ENCODE results near the gene ATP8B1.
A peak's percentile ranks its signal among the peaks of the same experiment; 100 is the strongest.

- TF ChIP-seq POLR2A (IDR thresholded peaks at IDR 0.05) (no peak), CTCF (IDR thresholded peaks at IDR 0.05) (peak in 5 of 7 experiments; percentile 49 to 91 (median 72)), POLR2AphosphoS5 (IDR thresholded peaks at IDR 0.05) (peak; percentile 84 to 97 (median 90)), EP300 (IDR thresholded peaks at IDR 0.05) (peak; percentile 32)
Observed at GRCh38 chr18:57630002-57630753, 172.9 kb downstream of the ATP8B1 start.

Measured in stomach (tissue), 4 donors.